Measurements from ENCODE around the gene CAMK2G.
A peak's percentile ranks its signal among the peaks of the same experiment; 100 is the strongest.

CAMK2G gene

DNA sequence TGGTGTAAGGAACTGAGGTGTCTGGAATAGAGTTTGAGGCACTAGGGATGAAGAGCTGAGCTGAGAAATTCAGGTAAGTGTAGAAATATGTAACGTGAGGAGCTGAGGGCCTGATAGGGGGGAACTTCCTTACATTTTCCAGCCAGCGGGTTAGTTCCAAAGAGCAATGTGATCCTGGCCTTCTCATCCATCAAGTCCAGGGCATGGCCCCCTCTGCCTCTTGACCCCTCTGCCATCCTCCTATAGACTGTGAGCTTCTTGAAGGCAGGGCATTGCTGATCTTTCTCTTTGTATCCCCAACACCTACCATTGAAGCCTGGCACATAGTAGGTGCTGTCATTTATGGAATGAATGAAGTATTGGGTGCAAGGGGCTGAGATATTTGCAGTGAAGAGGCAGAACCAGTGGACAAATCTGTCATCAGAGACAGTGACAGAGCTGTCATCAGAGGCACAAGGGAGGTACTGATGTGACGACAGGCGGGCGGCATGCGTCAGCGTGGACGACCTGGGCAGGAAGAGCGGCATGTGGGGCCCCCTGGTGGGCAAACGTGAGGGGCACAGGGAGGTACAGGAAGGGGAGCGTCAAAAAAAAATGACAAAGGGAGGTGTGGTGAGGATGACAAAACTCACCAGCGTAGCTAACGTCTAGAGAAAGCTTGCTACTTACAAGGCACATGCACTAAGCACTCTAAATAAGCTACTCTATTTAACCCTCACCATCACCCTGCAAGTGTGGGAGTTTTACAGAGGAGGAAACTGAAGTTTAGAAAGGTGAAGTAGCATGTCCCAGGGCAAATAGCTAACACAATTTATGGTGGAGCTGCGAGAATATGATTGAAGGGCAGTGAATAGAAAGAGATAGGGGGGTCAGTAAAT lies 5.2 kb upstream of the CAMK2G start:
- DNase-seq: peak; percentile 85

DNA sequence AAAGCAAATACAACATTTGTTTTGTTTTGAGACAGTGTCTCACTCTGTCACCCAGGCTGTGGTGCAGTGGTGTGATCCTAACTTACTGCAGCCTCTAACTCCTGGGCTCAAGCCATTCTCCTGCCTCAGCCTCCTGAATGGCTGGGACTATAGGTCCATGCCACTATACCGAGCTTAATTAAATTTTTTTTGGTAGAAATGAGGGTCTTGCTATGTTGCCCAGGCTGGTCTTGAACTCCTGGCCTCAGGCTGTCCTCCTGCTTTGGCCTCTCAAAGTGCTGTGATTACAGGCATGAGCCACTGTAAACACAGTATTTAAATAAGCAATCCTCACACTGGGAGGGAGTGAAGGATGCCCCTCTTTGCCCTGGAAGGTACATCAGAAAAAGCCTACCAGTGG lies 4.0 kb upstream of the CAMK2G start:
- no peak for DNase-seq

DNA sequence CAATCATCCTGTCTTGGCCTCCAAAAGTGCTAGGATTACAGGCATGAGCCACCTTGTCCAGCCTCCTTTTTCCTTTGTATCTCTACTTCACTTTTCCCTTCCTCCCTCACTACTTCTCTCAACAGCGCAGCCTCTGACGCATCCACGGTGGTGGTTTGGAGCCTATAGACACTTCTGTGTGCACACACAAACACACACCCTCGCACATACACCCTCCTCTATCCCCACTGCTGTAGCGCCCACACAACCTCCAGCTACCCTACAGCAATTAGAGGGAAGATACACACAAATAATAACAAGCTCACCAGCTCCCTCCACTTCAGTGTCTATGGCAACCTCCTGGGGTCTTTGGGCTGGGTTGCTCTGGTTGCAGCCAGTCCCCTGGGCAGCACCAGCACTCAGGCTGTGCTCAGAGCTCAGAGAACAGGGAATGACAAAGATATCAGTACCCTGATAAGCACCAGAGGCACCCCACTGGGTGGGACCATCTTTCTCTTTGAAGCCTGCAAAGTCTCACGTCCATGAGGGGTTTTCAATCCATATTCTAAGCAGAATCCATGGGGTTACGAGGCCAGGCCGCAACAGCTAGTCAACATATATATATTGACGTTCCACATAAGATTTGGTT lies 3.3 kb upstream of the CAMK2G start:
- DNase-seq: no peak

DNA sequence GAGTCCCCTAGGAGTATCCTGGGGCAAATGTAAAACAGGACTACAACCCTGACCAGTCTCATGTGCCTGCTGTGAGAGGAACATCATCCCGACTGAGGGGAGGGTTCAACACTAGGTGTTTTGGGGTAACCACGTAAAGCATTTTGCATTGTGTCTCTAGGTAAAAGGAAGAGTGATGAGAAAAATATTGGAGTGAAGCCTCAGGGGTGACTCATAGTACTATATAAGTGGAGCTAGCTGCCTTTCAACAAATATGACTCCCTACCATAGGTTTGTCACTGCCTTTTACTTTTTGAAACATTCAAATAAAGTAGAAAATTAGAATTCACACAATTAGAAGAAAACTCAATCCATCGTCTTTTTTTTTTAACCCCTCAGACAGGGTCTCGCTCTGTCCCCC lies 2.6 kb upstream of the CAMK2G start:
- peak; percentile 54 for DNase-seq

DNA sequence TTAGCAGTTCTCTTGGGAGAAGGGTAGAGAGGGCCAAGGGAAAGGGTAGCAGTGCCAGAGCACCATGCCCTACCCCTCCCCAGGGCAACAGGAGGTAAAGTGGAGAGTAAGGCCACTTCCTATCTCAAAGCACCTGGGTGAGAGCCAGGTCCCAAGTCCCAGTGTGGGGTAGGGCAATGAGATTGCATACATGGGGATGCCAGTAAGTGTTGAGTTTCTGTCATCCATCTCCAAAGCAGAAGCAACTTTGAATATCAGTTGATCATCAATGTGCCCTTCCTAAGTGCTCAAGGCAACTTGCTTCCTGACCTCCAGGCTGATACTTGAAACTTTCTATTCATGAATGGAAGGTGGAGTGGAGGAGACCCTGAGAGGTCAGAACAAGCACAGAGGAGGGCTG lies 2.2 kb upstream of the CAMK2G start:
- no peak for DNase-seq

DNA sequence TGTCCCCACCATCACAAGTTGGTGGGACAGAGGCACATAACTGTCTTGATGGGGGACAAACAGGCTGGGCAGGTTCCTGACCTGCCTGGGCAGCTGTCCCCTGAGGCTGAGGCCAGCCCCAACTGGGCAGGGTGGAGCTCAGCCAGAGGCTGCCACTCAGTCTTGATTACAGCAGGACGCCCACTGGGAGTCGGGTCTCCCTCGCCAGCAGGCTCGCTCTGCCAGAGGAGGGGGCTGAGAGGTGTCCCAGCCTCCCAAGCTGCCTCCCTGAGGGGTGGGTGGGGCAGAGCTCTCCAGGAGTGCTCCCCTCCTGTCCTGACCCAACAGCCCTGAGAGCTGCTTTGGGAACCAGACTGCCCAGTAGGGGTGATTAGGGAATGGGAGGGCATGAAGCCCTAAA lies 1.8 kb upstream of the CAMK2G start:
- DNase-seq: no peak

DNA sequence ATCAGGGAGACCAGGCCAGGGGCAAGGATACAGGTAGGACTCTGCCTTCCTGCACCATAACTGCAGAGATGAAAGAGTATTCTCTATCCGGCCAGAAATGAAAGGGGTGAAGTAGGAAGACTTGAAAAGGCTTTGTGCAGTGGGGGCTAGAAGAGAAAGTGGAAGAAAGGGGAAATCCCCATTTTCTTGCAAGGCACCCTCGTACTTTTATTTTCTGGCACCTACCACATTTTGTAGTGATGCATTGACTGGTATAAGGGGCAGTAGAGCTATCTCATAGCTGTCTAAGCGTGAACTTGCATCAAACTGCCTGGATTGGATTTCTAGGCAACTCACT lies 752 bp upstream of the CAMK2G start:
- no peak for DNase-seq

DNA sequence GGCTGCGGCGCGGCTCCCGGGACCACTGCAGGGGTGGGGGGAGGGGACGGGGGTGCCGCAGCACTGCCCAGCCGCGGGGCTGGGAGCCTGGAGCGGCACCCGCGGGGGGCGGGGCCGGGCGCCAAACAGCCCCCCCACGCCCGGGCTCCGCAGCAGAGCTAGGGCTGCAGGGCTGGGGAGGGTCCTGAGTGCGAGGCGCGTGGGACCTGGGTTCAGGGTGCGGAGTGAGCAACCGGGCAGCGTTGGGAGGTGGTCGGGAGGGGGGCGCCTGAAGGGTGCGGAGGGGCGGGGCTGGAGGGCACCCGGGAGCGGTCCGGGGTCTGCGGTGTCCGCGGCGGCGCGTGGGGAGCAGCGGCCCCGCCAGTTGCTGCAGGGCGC lies 528 bp downstream of the CAMK2G start:
- no peak for DNase-seq

DNA sequence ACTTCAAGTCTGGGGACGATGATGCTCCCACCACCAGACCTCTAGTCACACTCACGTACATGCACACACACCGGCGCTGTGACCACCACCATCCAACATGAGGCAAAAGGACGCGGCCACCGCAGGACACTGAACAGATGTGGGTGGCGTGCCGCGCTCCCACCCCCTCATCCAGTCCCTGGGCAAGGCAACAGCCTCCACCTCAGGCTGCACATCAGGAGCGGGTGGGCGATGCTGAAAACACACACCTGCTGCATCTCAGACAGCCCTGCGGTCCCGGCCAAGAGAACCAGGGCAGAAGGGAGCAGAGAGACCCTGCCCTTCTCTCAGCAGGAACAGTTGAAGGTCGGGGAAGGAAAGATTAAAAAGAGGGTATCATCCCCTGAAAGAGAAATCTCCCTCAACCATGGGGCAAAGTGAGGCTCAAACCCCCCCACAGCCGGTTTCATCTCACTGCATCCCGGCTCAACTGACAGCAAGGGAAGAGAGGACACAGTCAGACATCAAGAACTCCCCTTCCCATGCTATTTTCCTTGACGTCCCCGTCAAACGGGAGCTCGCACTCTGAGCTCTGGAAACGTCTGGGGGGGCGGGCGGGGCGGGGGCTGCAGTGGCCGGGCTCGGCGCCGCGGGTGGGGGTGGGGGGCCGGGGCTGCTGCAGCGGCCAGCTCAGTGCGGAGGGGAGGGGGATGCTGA lies 1.1 kb downstream of the CAMK2G start:
- DNase-seq: no peak

DNA sequence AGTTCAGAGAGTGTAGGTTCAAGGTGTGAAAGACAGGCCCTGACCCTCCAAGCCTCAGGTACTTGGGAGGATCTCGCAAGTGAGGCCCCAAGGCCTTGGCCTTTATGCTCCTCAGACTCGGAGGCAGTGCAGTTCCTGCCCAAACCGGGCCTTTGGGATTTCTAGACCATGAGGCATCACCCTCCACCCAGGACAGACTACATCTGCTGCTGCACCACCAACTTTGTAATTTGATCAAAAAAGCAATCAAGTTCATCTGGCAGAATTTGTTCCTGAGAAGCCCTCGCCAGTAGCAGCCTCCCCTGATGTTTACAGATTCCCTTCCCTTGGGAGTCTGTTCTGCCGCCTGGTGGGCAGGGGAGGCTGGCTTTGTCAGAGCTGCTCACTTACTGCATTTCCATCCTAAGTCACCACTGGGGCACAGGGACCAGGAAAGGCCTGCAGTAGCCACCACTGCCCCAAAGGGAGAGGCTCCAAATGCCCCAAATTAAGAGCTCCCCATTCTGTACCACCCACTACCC lies 2.1 kb downstream of the CAMK2G start:
- peak; percentile 43 for DNase-seq

DNA sequence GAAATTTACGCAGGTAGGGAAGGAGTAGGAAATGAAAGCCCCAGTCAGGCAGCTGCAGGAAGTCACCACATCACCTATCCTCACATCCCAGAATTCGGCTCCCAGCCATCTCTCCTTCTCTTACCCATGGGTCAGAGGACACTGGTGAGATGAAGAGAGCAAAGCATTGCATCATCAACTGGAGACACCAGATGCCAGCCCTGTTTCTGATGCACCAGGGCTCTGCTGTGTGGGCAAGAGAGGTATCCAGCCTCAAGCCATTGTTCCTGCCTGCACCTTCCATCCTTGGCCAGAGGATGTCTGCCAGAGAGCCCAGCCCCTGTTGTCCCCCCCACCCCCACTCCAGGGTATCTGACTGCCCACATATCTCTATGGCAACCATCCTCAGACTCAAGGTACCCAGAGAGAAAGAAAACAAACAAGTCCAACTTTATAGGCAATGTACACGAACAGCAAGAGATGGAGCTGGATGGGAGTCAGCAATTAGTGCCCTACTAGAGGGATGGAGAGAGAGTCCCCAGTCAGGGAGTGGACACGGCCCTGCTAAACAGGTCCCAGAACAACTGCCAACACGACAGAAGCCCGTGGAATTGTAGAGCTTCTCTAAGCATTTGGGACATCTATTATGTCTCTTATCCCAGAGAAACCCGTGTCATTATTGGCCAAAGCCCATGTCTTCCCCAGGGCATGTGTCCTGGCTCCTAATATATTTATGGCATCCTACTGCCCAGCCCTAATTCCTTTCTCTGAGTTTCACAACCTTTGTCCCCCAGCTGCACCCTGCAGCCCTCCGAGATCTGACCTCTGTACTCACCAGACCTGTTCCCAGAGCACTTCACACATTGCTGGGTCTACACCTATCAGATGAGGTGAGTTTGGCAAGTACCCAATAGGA lies 2.8 kb downstream of the CAMK2G start:
- DNase-seq: no peak

DNA sequence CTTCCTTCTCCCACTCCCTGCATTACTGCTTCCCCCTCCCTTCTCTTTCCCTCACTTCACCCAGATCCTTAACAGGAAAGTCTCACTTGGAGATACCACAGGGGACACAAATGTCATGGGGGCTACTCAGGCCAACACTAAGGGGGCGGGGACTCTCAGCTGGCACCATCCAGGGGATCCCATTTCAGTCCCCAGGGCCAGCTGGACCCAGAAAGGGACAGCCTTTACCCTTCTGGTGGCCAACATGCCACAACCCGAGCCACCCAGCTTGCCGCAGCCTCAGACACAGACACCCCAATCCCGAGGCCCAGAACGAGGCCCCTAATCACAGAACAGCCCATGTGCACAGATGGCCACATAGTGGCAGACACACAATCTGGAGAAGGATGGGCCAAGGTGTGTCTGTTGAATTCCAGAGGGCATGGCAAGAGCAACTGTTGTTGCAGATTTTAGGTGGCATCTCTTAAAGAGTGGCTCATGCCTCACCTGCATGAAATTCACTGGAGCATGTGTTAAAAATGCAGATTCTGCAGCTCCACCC lies 5.6 kb downstream of the CAMK2G start:
- no peak for DNase-seq

DNA sequence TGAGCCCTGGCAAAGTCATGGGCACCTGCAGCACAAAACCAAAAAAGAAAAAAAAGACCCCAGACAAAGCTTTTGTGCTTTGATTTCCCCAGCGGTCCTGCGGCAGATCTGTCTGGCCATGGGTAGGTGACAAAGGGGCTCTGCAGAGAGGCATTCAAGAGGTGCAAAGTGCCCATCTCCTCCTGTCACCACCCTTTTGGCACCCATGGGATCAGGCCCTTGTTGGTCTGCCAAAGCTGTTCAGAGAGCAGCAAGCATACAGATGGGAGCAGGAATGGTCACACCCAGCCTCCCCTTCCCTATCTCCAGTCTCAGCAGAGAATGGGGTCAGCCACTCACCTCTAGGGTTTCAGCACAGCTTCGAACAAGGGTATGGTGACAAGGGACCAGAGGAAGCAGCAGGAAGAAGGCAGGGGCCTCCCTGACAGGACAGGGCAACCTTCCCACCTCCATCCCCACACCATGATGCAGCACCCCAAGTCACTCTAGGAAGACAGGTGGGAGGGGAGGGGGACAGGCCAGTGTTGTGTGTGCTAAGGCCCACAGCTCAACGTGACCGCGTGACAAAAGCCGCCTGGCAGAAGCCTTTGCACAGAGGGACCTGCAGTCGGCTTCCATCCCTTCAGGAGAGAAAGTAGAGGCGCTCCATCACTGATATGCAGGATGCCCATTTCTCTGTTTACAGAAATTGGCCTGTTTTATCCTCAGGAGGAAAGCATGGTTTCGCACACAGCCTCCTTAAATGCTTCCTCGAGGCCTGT lies 6.3 kb downstream of the CAMK2G start:
- DNase-seq: no peak

DNA sequence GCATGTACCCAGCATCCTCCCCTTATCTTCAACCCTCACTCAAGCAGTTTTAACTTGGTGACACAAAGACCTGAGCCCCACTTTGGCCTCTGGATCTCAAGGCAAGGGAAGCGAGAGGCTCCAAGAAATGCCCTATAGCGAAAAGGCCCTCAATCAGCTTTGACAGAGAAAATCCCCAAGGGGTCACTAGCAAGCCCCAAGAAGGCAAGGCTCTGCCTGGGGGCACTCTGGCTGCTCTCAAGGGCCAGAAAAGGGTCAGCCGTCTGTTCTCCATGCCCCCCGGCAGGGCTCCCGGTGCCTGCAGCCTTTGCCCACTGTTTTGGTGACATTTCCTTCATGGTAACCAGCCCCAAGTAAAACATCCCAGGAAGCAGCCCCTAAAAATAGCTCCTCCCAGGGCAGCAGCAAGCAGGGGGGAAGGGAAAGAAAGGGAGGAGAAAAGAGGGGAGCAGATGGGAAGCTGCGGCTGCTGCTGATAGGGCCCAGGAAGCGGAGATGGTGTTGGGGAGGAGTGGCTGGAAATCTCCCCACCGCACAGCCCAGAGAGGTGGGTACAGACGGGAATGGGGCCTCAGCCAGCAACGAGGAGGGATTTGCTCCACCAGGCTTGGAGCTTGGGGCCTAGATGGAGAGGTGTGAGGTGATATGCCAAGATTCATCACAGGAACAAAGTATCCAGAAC lies 7.1 kb downstream of the CAMK2G start:
- DNase-seq: no peak

DNA sequence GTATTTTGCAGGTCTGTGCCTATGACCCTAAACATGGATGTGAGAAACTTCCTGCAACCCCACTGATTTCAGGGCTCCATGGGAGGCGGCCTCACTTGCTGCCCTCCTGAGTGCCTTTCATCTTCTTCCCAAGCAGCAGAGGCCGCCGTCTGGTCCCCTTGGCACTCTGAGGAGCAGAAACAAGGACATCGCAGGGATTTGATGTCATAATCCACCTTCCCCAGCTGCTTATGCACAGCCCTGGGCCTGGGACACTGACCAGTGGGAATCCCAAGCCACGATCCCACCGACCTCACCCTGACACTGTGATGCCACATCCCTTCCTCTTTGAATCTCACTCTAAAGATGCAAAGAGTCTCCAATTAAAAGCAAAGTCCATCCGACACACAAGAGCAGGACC lies 7.7 kb downstream of the CAMK2G start:
- no peak for DNase-seq

DNA sequence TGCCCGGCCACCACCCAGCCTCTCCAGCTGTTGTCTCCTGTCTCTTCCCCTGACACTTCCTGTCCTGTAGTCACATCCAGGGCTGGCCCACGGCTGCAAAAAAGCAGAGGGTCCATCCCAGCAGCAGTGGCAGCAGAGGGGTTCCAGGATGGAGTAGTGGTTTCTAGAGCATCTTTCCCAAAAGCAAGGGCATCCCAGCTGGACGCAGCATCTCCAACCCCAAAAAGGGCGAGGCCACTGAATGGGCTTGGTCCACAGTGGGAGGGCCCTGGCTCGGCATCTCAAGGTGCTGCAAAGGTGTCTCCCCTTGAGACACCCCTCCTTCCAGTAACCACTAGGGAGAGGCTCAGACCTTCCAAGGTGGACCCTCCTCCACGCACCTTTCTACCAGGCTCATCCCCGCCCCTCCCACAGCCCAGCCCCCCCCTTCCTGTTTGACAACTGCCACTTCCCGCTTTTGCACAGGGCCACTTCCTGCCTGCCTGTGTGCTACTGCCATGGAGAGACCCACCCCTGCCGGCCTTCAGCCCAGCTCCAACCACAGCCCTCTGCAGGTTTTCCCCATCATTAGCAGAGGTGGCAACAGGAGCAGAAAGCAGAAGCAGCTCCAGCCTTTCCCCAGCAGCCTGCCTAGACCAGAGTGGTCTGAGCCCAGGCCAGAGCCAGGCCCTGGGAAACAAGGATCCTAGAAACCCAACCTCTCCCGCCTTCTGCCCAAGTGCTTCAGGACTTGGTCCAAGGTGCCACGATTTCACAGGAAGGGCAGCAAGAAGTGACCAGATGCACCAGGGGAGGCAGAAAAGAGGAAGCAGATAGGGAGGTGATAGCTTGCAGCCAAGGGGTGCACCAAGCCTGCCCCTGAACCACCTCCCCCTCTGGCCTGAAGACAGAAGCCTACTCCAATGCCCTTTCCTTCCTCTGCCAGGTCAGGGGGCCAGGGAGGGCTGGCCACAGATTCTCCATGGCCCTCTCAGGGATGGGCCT lies 8.6 kb downstream of the CAMK2G start:
- no peak for DNase-seq

DNA sequence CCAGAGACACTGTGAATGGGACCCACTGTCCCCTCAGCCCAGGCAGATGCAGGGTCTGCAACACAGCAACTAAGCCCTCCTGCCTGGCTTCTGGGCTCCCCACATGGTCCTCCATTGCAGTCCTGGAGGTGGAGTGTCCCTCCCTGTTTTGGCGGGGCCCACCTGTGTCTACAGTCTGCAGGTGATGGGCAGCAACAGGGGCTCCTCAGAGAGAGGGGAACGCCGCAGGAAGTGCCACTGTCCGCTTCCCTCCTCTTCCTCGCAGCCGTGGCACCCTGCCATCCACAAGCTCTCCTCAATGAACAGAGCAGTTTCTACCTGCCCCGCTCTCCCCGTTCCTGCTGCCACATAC lies 9.3 kb downstream of the CAMK2G start:
- no peak for DNase-seq

DNA sequence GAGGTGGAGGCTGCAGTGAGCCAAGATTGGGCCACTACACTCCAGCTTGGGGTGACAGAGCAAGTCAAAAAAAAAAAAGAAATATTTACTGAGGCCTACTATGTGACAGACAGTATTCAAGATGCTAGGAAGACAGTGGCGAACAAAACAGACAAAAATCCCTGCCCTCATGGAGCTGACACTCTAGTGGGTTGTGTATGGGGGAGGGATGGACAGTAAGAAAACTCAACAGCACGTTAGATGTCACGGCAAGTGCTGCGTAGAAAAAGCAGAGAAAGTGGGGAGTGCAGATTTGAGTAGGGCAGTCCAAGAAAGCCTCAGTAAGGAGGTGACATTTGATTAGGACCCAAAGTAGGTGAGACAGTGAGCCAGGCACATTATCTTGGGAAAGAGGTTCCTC lies 10.1 kb downstream of the CAMK2G start:
- no peak for DNase-seq

DNA sequence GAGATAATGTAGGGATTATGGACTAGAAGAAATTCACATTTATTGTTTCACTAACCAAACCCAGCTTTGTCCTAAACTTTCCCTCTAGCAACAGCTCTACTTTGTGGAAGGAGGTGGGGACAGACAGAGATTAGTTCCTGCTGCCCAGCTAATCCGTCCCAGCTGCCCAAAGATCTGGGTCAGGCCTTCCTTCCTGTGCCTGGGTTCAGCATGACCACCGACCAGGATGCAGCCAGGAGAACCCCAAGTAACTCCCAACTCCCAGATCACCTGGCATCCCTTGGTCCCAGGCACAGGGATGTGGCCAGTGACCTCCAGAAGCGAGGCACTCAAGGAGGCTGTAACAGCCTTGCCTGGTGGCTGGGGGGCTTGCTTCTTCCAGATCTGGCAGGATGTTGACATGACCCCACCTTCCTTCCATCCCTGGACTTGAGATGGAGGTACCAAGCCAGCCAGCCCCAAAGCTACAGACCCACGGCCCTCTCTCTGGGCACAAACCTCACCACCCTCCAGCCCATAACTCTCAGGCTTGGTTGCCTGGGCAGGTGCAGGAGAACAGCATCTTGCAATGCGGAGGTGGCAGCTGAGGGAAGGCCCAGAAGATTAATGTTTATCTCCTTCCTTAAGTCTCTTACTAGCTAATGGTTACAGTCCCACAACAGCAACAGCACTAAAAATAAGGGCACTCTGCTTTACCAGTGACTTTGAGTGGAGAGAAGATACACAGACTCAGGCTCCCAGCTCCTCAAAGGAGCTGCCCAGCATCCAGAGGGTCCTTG lies 11.1 kb downstream of the CAMK2G start:
- DNase-seq: no peak
